Mucosa of rectum (tissue), 2 donors: Measurements from ENCODE around the gene FGF11.

Source experiments
- H3K27ac ChIP-seq, 2 donors: one replicate each; pipeline ENCODE4 v1.7.0; 2013; ENCODE audit warnings: inconsistent platforms in 2 of 2, low read depth in 2 of 2, low read length in 2 of 2
- H3K27me3 ChIP-seq, 2 donors: one replicate each; pipeline ENCODE4 v1.7.0; 2013; ENCODE audit warnings: low read length in 2 of 2; ENCODE audit not compliant: control insufficient read depth in 2 of 2, insufficient read depth in 2 of 2
- H3K36me3 ChIP-seq, 2 donors: one replicate each; pipeline ENCODE4 v1.7.0; 2013; ENCODE audit warnings: low read length in 2 of 2; ENCODE audit not compliant: control insufficient read depth in 2 of 2, insufficient read depth in 2 of 2
- H3K4me1 ChIP-seq, 2 donors: one replicate each; pipeline ENCODE4 v1.7.0; 2013; ENCODE audit warnings: low read length in 2 of 2, mild to moderate bottlenecking in 1 of 2; ENCODE audit not compliant: control insufficient read depth in 2 of 2, insufficient read depth in 2 of 2
- H3K4me3 ChIP-seq, 2 donors: one replicate each; pipeline ENCODE4 v1.7.0; 2013; ENCODE audit warnings: low read length in 2 of 2
- H3K9ac ChIP-seq, 2 donors: one replicate each; pipeline ENCODE4 v1.7.0; 2013; ENCODE audit warnings: low read length in 2 of 2, low read depth in 1 of 2, mild to moderate bottlenecking in 1 of 2
- H3K9me3 ChIP-seq, 2 donors: one replicate each; pipeline ENCODE4 v1.7.0; 2013; ENCODE audit warnings: low read length in 2 of 2; ENCODE audit not compliant: control insufficient read depth in 2 of 2
- donor health status: healthy.
- donor health status: Normal muscosa, but diverticular disease.

The FGF11 gene

DNA sequence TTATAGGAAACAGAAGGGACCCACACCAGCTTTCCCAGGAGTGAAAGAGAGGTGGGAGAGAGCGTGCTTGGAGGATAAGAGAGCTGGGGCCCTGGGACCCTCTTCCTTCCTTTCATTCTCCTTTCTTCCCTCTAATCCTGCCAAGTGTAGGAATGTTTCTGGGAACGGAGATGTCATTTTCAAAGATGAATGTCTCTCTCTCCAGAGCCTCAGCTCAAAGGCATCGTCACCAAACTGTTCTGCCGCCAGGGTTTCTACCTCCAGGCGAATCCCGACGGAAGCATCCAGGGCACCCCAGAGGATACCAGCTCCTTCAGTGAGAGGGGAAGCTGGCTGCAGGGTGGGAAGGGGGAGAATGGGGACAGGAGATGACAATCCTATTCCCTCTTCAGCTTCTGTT lies 2.0 kb downstream of the FGF11 start:
- H3K9me3 ChIP-seq, result no peaks in the 10 kb centered on the region
- no peak overlapping the region for H3K9ac ChIP-seq
- H3K4me3 ChIP-seq, result no peak overlapping the region
- no peaks in the 10 kb centered on the region for H3K36me3 ChIP-seq
- H3K27ac ChIP-seq, result no peak overlapping the region
- peaks cover 28 to 43% of the 10 kb centered on the region in 2 donors for H3K4me1 ChIP-seq
- peaks cover 20 to 23% of the 10 kb centered on the region in 2 donors for H3K27me3 ChIP-seq

DNA sequence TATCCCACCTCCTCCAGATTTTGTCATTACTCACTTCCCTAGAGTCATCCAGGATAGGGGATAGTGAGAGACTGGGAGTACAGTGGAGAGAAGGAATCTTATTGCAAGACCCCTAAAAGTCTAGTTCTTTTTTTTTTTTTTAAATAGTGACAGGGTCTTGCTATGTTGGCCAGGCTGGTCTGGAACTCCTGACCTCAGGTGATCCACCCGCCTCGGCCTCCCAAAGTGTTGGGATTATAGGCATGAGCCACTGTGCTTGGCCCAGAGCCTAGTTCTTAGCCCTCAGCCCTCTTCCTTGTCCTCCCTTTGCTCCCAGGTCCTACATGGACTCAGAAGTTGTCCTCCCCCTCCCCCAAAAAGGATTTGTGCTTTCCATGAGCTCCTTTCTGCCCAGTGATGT lies 2.8 kb downstream of the FGF11 start:
- no peaks in the 10 kb centered on the region for H3K36me3 ChIP-seq
- H3K9me3 ChIP-seq, result no peaks in the 10 kb centered on the region
- H3K27me3 ChIP-seq, result peaks cover 25 to 29% of the 10 kb centered on the region in 2 donors
- no peak overlapping the region for H3K4me3 ChIP-seq
- peaks cover 25 to 35% of the 10 kb centered on the region in 2 donors for H3K4me1 ChIP-seq
- no peak overlapping the region for H3K9ac ChIP-seq
- H3K27ac ChIP-seq, result no peak overlapping the region

DNA sequence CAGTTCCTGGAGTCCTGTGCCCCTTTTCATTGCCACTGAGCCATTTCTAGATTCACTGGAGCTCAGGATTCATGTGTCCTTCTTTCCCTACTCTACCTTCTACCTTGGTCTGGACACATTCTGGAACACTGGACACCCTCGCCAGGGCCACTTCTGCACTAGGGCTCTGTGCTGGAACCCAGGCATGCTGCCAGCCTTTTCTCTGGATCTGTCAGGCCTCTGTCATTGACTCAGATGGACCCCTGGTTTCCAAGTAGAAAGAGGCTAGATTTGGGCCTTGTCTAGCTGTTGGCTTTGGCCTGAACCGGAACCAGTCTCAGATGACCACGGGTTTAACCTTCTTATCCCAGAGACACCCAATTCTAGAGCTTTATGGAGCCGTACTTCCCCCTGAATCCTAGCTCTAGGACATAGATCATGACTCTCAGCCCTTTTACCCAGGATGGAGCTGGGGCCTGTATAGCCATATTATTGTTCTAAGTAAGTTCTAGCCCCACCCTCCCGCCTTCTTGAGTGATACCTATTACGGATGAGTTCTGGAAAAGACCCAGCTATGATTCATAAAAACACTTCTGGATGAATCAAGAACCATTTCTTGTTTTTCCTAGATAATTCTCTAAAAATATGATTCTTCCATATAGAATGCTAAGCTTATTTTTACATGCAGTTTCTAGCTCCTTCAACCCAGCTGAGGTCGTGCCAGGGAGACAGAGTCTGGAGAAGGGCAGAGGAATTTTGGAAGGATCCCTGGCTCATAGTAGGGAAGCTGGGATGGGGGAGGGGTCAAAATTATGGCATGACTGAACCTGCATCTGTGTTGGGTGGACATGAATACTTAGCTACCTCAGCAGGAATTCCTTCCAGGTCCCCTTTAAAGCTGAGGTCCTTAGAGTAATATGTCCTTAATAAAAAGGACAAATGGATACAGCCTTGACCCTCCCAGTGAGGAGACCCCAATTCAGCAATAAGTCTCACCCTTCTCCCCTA lies 4.5 kb downstream of the FGF11 start:
- no peak overlapping the region for H3K9ac ChIP-seq
- peaks cover 19 to 23% of the 10 kb centered on the region in 2 donors for H3K4me1 ChIP-seq
- H3K9me3 ChIP-seq, result no peaks in the 10 kb centered on the region
- H3K4me3 ChIP-seq, result no peak overlapping the region
- no peak overlapping the region for H3K27ac ChIP-seq
- no peaks in the 10 kb centered on the region for H3K36me3 ChIP-seq
- peaks cover 25 to 33% of the 10 kb centered on the region in 2 donors for H3K27me3 ChIP-seq

DNA sequence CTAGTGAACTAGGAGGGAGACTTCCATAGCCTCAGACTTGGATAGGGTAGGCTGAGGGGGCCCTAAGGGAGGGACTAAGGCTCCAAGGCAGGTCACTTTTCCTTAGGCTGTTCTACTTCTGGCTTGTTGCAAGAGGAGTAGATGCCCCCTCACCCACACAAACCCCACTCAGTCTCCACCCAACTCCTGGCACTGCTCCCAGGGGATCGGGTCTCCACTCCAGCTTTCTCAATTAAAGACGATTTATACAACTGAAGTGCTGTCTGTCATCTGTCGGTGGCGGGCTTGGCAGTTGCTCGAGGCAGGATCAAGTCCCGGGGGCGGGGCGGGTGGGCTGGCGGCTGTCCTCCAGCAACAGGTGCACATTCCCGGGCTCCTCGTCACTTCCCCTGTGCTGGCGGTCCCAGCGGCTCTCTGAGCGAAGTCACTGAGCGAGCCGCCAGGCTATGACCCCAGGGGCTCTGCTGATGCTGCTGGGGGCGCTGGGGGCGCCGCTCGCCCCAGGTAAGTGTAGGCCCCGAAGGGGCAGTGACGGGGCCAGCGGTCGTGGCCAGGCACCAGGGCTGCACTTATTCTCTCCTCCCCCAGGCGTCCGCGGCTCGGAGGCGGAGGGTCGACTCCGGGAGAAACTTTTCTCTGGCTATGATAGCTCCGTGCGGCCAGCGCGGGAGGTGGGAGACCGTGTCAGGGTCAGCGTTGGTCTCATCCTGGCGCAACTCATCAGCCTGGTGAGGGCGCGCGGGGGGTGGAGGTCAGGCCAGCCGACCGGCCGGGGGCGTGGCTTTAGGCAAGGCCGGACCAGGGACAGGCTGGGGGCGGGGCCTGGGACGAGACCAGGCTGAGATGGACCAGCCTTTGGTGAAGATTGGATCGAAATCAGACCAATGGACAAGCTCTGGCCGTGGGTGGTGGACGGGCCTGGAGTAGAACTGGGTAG lies 5.6 kb downstream of the FGF11 start, which contains the start of gene CHRNB1:
Gene CHRNB1, plus strand, starts transcription at position 380 of the 937 bp plus-strand sequence. Its CDS starts 67 bp downstream, at position 447.
- H3K27ac ChIP-seq, result peak within 1 kb of the TSS; percentile 45 to 67
- H3K27me3 ChIP-seq, result peaks cover 23 to 24% of the 10 kb centered on the region in 2 donors

DNA sequence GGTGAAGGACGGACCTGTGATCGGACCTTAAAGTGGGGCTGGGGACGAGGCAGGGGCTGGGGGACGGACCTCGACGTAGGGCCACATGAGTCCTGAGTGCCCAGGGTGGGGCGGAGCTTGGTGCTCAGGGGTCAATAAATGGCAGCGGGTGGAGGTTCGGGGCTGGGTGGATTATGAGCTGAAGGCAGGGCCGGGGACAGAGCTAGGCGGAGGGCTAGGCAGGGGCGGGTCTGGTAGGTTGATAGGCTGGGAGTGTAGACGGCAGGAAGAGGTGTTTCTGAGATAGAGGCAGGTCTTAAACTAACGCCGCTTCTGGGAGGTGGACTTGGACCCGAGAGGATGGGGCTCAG lies 6.3 kb downstream of the FGF11 start:
- Histone ChIP-seq H3K36me3 (no peaks in the 10 kb centered on the region), H3K4me1 (peaks cover 9 to 14% of the 10 kb centered on the region in 2 donors), H3K9ac (peak overlapping the region; percentile 6 to 41), H3K27me3 (peaks cover 17 to 18% of the 10 kb centered on the region in 2 donors), H3K9me3 (no peaks in the 10 kb centered on the region), H3K4me3 (peak overlapping the region; percentile 53 to 64), H3K27ac (peak overlapping the region; percentile 45 to 67)

More for the DNA sequence above, 5.6 kb downstream of the FGF11 start, which contains the start of gene CHRNB1:
- Histone ChIP-seq H3K4me3 (peak within 1 kb of the TSS; percentile 53 to 64), H3K36me3 (no peaks in the 10 kb centered on the region), H3K4me1 (peaks cover 14 to 15% of the 10 kb centered on the region in 2 donors), H3K9me3 (no peaks in the 10 kb centered on the region), H3K9ac (peak within 1 kb of the TSS; percentile 6 to 41)

DNA sequence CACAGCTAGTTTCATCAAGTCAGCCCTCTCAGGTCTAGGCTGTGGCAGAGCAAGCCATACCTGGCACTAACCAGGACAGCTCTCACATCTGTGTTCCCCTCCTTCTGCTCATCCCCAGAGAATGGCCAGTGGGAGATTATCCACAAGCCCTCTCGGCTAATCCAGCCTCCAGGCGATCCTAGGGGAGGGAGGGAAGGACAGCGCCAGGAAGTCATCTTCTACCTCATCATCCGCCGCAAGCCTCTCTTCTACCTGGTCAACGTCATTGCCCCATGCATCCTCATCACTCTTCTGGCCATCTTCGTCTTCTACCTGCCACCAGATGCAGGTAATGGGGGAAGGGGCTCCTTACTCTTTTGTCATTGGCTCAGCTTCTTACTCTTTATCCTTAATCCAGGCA lies 9.1 kb downstream of the FGF11 start:
- H3K27me3 ChIP-seq, result peaks cover 5 to 14% of the 10 kb centered on the region in 2 donors
- H3K4me1 ChIP-seq, result peaks cover 5 to 13% of the 10 kb centered on the region in 2 donors

DNA sequence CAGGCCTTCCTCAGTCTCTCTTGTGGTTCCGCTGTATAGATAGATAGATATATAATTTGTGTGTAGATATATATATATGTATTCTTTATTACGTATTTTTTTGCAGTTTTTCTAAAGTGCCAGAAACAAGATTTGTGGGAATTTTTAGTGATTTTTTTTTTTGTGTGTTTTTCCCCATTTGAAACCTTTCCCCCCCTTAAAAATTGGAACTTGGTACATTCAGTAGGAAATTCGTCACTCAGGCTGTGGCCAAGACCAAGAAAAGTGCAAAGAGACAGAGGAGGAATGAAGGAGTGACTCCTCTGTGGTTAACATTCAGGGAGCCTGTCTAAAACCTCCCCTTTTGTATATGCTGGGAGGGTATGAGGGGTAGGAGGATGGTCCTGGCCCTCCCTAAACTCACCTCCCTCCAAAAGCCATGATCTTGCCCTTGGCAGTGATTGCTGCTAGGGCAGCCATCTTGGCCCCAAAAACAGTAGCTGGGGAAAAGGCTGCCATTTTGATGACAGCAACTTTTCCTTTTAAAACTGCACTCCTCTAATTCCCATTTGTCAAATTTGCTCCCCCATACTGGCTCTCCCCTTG lies 20.7 kb downstream of the FGF11 start:
- H3K9me3 ChIP-seq, result no peaks in the 10 kb centered on the region
- H3K27me3 ChIP-seq, result no peaks in the 10 kb centered on the region
- H3K4me1 ChIP-seq, result peaks cover 3 to 5% of the 10 kb centered on the region in 2 donors
- H3K27ac ChIP-seq, result no peak overlapping the region
- H3K9ac ChIP-seq, result no peak overlapping the region
- peaks cover 10 to 11% of the 10 kb centered on the region in 2 donors for H3K36me3 ChIP-seq
- no peak overlapping the region for H3K4me3 ChIP-seq

More for the DNA sequence above, 9.1 kb downstream of the FGF11 start:
- H3K9me3 ChIP-seq, result no peaks in the 10 kb centered on the region
- H3K27ac ChIP-seq, result no peak overlapping the region
- H3K4me3 ChIP-seq, result no peak overlapping the region
- no peaks in the 10 kb centered on the region for H3K36me3 ChIP-seq
- H3K9ac ChIP-seq, result no peak overlapping the region

DNA sequence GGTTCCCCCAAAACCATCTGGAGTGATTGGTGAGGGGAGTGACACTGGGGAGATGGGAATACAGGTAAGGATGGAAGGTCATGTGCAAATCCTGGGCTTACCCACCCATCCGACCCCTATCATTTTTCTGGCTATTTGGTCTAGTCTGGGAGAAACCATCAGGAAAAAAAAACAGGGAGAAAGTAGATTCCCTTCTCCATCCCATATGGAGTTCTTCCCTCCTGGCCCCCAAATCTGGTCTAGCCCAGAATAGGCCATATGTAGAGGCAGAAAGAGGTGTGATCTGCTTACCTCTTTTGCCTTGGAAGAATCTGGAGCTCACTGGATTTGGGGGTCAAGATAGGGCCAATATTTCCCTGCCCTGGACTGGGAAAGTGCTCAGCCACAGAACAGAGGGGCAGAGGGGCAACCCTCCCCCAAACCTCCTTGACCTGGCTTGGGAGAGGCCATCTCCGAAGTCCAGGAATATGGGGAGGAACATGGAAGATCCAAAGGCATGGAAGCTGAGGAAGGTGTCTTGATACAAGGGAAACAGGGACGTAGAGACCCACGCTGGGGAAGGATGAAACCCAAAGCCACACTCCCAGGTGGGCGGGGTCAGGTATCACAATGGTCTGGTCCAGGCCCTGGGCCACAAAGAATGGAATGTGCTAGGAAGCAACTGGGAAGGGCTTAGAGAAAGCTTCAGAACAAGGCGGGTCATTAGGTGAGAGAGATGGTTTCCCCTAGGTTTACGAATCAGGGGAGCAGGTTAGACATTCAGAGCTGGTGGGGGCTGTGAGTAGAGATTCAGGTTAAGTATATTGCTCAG lies 21.7 kb downstream of the FGF11 start:
- no peaks in the 10 kb centered on the region for H3K9me3 ChIP-seq
- H3K27ac ChIP-seq, result no peak overlapping the region
- H3K4me3 ChIP-seq, result no peak overlapping the region
- H3K27me3 ChIP-seq, result no peaks in the 10 kb centered on the region
- peaks cover 10 to 11% of the 10 kb centered on the region in 2 donors for H3K36me3 ChIP-seq
- H3K4me1 ChIP-seq, result peaks cover 3 to 5% of the 10 kb centered on the region in 2 donors
- no peak overlapping the region for H3K9ac ChIP-seq
